ENCODE data around the gene ZFPM1.
A peak's percentile ranks its signal among the peaks of the same experiment; 100 is the strongest.

The ZFPM1 gene

DNA sequence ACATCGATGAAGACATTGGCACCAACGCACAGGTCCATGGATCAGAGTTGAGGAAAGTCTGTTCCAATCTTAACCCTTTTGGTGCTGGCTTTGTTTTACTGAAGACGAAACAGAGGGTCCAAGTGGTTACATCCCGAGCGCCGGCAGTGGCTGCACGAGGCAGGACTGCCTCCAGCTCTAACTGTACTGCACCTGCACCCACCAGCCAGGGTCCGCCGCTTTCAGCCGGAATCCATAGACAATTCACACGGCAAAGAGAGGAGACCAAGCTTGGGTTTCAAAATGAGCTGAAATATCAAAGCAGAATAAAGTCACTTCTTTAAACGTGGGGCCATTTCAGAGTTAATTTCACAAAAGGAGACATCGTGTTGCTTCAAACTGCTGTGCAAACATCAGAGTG lies 95.9 kb downstream of the ZFPM1 start:
- DNase-seq = no peak

DNA sequence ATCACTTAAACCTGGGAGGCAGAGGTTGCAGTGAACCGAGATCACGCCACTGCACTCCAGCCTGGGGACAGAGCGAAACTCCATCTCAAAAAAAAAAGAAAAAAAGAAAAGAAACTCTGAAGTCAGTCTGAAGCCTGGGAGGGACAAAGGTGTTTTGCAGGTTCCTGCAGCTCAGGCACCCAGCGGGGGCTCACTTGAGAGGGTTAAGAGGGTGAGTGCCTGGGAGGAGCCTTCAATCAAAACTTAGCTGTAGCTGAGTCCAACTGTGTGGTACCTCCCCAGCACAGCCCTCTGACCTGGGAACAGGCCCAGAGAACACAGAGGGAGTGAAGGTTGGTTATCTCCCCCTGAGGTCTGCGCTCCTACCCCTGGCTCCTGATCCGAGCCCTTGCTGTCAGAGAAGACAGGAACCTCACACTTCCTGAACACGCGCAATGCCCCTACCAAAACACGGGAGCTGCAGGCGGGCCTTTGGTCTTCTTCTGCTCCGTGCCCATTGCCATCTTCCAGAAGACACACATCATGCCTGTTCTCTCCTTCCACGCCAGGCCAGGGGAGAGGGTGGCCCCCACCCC lies 96.7 kb downstream of the ZFPM1 start:
- DNase-seq = no peak

DNA sequence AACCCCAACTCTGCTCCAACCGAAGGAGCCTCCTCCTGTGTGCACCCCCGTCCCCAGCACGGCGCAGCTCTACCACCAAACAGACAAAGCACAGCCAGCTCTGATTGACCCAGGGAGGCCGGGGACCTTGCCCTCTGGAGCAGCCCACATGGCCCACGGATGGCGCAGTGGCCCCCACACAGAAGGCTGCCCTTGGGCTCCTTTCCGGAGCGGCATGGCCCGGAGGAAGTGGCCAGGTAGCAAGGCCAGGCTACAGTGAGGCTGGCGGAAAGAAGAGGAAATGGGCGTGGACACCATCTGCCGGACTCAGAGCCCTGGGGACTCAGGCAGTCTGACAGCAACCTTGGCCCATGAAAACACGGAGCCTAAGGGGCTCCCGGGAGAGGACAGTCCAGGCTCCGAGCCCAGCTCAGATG lies 97.2 kb downstream of the ZFPM1 start:
- no peak for DNase-seq

DNA sequence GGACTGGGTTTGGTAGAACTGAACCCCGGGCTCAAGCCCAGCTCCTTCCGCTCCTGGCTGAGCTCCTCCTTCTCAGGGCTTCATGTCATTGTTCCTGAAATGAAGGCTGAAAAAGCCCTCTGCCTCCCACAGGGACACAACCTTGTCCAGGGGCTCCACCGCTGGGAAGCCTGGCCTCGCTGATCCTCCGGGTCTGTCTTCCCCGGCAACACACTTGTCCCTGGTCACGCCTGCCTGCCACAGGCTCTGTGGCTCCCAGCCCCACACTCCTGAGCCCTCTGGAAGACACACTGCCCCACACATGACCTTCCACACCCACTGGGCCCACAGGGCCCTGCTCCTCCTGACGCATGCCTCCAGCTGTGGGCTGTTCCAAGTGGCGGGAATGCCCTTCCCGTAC lies 99.1 kb downstream of the ZFPM1 start:
- DNase-seq = no peak

DNA sequence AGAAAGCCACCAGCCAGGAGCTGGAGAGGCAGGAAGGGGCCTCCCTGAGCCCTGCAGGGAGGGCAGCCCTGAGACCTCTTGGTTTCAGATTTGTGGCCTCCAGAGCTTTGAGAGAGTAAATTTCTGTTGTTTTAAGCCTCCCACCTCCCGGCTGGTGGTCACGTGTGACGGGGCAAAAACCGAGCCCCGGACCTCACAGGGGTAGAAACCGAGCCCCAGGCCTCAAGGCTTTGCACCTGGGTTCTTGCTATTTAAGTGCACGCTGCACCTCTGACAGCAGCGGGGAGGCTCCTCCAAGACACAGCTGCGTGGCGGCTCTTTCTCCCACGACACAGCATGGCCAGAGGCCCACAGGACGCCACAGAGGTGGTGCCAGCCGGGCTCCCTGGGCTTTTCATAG lies 99.7 kb downstream of the ZFPM1 start:
- no peak for DNase-seq

DNA sequence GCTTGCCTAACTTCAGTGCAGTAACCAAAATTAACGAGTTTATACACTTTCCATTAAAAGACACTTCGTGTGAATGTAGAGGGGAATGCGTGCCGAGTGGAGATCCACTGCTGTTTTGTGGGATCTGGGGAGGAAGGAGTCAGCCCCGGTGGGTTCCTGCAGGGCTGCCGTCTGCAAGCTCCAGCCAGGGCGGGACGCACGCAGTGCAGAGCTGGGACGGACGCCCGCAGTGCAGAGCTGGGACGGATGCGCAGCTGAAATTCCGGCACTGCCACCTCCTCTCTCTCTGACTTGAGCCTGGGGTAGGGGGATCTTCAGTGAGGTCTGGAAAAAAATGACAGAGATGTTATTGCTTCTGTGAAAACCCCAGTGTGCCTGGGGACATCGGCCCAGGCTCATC lies 100.7 kb downstream of the ZFPM1 start:
- no peak for DNase-seq

DNA sequence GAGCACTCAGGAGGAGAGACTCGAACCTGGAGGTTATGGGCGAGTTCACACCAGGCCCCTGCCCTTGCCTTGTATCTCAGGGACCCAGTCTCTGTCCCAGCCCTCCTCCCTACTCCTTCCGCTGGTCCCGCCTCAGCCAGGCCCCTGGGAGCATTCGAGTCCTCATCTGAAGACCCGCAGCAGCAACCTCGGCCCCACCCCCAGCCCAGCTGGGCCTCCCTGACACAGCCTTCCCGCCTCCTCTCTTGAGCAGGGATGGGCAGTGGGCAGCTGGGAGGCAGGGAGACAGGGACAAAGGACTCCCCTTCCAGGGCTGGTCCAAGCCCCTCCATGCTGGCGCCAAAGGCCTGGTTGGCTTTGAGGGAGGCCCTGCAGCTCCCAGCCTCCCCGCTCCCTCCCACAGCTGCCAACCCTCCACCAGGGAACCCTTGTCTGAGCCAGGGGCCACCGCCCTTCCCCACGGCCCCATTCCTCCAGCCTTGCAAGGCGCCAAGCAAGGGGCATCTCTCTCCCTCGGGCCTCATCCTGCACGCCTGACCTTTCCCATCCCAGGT lies 101.7 kb downstream of the ZFPM1 start:
- DNase-seq = no peak

DNA sequence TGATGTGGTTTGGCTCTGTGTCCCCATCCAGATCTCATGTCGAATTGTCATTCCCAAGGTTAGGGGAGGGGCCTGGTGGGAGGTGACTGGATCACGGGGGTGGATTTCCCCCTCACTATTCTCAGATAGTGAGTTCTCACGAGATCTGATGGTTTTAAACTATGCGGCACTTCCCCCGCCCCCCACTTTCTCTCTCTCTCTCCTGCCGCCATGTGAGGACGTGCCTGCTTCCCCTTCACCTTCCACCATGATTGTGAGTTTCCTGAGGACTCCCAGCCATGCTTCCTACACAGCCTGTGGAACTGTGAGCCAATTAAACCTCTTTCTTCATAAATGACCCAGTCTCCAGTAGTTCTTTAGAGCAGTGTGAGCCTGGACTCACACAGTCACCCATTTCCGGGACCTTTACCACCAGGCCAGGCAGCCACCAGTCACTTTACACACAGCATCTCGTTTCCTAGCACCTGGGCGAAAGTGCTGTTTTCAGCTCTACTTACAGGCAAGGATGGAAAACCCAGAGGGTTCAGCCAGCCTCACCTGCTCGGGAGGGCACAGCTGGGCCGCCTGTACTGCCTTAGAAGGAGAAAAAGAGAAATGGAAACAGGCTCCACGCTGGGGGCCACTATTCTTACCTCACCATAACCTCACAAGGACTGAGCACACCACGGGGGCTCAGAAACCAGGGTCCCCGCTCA lies 103.4 kb downstream of the ZFPM1 start:
- DNase-seq = no peak

DNA sequence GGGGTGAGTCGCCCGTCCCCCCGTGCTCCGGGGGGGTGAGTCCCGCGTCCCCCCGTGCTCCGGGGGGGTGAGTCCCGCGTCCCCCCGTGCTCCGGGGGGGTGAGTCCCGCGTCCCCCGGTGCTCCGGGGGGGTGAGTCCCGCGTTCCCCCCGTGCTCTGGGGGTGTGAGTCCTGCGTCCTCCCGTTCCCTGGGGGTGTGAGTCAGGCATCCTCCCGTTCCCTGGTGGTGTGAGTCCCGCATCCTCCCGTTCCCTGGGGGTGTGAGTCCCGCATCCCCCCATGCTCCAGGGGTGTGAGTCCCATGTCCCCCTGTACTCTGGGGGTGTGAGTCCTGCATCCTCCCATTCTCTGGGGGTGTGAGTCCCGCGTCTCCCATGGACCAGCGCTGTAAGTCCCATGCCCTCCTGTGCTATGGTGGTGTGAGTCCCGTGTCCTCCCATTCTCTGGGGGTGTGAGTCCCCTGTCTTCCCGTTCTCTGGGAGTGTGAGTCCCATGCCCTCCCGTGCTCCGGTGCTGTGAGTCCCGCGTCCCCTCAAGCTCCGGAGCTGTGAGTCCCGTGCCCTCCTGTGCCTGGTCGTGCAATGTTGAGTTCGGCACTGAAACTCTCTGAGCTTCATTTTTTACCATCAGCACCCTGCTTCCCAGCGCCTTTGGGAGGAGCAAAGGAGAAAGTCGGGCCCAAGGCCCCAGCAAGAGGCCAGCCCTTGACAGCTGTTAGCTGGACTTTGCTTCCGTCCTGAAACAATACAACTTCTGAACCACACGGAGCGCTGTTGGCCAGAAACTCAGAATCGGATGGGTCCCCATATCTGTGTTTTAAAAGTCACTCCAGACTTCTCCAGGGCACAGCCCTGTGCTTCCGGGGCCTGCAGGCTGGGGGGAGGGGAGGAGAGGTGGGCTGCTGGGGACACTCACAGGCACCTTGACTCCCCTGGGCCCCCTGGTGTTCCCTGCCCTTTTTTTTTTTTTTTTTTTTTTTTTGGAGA lies 105.7 kb downstream of the ZFPM1 start:
- DNase-seq = no peak

DNA sequence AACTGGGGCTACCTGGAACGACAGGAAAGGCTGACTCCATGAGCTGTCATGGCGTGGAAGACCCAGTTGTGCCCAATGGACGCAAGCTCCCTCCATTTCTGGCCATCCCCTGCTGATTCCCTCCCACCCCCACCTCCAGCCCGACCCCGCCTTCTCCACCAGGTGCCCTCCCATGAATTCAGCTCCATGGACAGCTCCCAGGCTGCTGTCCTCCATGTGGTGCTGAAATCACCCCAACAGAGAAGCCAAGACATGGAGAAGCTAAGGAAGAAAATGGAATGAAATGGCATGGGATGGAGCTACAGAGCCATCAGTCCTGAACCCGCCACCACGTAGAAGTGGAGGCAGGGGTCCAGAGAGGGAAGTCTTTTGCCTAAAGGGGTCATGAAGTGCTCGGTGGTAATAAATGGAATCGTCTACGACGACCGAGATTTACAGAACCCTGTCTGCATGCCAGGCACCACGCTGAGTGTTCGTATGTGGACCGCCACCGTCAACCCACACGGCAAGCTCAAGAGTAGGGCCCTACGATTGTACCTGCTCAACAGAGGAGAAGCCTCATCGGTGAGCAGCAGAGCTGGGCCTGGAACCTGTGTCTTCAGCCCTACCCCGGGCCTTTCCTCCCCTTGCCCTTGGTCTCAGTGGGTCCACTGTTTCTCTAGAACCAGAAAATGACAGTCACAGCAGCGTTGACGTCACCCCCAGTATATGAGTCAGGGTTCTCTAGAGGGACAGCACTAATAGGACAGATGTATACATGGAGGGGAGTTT lies 107.8 kb downstream of the ZFPM1 start:
- DNase-seq = no peak

DNA sequence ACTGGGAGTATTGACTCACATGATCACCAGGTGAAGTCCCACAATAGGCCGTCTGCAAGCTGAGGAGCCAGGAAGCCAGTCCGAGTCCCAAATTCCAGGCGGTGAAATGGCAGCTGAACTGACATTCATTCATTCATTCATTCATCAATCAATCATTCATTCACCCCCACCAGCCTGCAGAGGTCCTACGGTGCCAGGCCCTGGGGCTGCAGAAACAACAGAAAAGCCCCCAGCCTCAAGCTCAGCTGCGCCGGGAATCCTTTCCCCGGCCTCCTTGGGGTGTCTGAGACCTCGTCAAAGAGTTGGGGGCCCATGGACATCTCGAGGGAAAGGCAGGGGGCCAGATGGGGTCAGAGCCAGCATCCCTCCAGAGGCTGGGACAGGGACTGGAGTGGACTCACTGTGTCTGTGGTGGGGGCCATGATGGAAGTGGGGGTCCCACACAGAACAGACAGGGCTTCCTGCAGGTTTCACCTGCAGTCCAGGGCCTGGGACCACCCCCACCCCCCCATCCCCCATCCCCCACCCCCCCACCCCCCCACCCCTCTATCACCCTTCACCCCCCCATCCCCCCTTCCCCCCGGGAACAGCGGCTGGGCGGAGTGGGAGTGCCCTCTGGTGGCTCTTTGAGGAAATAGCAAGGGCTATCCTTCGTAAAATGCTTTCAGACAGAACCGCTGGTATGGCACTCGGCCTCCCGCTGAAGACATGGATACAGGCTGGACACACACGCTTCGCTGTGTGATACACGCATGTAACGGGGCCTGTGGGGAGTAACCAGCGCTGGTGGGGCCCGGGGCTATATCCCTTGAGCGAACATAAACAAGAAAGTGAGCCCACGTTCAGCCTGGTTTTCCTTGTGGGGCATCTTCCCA lies 108.6 kb downstream of the ZFPM1 start:
- DNase-seq = peak; percentile 67

DNA sequence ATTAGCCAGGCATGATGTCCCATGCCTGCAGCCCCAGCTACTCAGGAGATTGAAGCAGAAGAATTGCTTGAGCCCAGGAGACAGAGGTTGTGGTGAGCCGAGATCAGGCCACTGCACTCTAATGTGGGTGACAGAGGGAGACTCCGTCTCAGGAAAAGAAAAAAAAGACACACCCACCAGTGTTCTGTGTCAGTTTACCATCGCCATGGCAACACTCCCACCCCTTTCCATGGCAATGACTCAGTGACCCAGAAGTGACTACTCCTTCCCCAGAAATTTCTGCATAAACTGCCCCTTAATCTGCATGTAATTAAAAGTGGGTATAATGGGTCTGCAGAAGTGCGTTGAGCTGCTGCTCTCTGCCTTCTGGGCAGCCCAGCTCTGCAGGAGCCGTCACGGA lies 113.1 kb downstream of the ZFPM1 start:
- no peak for DNase-seq

DNA sequence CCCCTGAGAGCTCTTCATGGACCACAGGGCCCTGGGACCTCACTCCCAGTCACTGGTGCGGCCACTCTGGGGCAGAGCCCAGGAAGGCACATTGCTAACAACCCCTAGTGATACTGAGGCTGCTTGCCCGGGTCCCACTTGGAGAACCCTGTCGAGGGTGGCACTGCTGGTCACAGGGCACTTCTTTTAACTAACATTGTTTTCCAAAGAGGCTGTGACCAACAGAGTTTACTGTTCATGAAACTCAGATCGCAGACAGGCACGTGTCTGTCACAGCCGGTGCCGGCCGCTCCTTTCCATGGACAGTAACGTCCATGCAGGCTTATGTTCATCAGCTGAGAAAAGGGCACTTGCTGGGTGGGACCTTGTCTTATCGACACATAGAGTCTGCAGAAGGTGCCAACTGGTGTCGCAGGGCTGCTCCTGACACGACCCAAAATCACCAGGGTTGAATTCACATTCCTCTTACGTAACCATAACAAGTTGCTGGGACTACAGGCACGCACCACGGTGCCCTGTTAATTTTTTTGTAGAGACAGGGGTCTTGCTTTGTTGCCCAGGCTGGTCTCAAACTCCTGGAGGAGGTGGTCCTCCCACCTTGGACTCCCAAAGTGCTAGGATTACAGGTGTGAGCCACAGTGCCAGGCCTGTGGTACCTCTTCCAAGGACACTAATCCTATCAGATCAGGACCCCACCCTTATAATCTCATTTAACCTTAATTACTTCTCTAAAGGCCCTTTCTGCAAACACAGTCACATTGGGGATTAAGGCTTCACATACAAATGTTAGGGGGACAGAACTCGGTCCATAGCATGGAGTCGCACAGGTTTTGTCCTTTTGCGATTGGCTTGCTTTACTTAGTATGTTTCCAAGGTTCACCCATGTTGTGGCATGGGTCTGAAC lies 115.9 kb downstream of the ZFPM1 start:
- no peak for DNase-seq

DNA sequence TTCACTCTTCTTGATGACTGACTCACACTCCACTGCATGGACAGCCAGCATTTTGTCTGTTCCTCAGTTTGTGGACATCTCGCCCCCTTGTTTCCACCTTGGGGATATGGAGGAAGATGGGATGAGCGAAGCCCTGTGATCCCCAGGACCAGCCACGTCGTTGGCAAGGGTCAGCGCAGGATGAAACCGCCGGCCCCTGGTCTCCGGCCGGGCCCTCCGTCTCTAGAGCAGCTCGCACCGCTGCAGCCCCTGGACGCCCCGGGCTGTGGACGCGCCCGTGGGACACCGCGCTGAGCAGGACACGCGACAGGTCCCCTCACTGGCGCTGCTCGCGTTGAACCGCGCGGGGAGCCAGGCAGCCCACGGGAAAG lies 116.5 kb downstream of the ZFPM1 start:
- no peak for DNase-seq

DNA sequence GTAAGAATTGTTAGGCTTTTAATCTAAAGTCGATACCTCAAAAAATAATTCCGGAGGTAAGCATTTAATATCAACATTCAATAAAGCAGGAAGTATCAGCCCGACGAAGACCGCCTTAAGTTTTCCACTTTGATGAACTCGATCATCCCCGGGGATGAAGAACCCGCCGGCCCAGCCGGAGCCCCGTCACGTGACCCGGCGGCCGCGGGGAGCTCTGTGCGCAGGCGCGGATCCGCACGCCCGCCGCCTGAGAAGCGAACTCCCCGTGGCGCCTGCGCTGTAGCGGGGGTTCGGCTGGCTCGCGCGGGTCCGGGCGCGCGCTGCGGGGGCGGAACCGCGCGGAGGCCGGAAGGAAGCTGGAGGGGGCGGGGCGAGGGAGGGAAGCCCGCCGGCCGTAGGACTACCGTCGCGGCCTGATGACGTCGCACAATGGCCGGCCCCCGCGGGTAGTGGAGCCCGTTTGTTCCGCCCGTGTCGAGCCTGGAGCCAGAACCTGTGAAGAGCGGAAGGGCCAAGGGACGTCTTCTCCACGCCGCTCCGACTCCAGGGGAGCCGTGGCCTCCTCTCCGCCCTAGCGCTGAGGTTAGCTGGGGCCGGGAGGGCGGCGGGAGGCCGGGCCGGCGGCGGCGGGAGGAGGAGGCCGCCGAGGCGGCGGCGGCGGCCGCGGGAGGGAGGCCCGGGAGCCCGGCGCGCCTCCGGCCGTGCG lies 117.1 kb downstream of the ZFPM1 start, which contains the start of gene ZC3H18:
TSS of gene ZC3H18 (plus strand) at position 419 of the 706 bp plus-strand sequence. CDS start 6,721 bp downstream, outside the sequence.
- DNase-seq = peak; percentile 96

DNA sequence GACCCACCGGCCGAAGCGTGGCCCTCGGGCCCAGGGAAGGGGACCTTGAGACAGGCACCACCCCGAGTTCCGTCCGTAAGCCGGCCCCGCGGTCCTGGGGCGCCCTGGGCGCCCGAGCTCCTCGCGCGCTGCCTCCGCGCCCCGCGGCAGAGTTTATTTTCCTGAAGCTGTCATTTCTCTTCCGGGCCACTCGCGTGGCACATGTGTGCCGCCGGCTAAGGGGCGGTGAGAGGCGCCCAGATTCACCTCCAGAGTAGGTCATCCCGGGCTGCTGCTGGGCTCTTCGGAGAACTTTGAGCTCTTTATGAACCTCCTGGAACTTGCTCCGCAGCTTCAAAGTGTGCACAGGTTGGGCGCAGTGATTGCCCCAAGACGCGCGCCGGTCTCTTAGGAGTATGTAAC lies 117.6 kb downstream of the ZFPM1 start:
- DNase-seq = no peak

DNA sequence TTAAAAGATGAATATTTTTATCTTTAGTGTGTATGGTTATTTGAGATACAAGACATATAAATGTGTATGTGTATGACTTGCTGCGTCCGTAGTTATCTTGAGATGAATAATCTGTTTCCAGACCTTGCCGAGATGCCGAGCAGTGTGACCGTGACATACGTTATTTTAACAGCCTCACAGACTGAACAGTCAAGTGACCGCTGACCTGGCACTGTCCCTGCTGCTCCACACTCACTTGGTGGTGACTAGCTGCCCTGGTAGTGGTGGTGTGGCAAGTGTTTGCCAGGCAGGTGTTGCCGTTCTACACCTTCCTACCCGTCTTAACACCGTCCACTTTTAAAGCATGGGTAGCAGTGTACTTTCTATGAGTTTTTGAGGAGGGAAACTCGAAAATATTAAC lies 122.2 kb downstream of the ZFPM1 start:
- no peak for DNase-seq

DNA sequence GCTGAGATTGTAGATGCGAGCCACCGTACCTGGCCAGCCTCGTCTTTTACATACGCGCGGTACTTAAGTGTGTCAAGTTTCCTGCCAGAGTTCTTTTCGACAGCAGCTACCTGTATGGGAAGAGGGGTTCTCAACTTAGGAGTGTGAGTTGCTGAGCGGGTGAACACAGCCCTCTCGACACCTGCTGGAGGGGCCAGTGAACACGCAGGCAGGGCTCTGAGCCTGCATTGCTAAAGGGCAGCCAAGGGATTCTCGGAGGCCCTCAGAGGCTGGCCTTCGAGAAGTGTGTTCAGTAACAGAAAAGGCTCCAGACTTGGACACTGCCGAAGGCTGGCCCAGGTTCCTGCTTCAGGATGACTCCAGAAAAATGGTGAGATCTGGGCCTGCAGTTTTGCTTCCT lies 123.2 kb downstream of the ZFPM1 start:
- DNase-seq = no peak

DNA sequence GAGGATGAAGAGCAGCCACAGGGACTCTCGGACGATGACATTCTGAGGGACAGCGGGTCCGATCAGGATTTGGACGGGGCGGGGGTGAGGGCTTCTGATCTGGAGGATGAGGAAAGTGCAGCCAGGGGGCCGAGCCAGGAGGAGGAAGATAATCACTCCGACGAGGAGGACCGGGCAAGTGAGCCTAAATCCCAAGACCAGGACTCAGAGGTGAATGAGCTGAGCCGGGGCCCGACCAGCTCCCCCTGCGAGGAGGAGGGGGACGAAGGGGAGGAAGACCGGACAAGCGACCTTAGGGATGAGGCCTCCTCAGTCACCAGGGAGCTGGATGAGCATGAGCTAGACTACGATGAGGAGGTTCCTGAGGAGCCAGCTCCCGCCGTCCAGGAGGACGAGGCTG lies 124.1 kb downstream of the ZFPM1 start:
- DNase-seq = no peak
